Ishikawa (cell line): ENCODE measurements around the gene C2CD2.

Source experiments
- CEBPB ChIP-seq: IDR thresholded peaks from 2 replicates; pipeline ENCODE4 v1.6.1; 2012
- CREB1 ChIP-seq: IDR thresholded peaks from 2 replicates; pipeline ENCODE4 v1.6.1; 2012; ENCODE audit warnings: low read depth
- EGR1 ChIP-seq: IDR thresholded peaks from 2 replicates; pipeline ENCODE4 v1.6.1; 2012
- EP300 ChIP-seq: IDR thresholded peaks from 2 replicates; pipeline ENCODE4 v1.6.1; 2012; ENCODE audit warnings: borderline replicate concordance
- FOXM1 ChIP-seq: IDR thresholded peaks from 2 replicates; pipeline ENCODE4 v1.6.1; 2012; ENCODE audit warnings: low read depth, borderline replicate concordance
- NFIC ChIP-seq: IDR thresholded peaks from 2 replicates; pipeline ENCODE4 v1.6.1; 2012
- RAD21 ChIP-seq: IDR thresholded peaks from 2 replicates; pipeline ENCODE4 v1.6.1; 2012; ENCODE audit warnings: low read depth
- TAF1 ChIP-seq: IDR thresholded peaks from 2 replicates; pipeline ENCODE4 v1.6.1; 2012; ENCODE audit warnings: low read depth, mild to moderate bottlenecking
- TCF12 ChIP-seq: IDR thresholded peaks from 2 replicates; pipeline ENCODE4 v1.6.1; 2012; ENCODE audit warnings: low read depth
- TEAD4 ChIP-seq: IDR thresholded peaks from 2 replicates; pipeline ENCODE4 v1.6.1; 2012
- YY1 ChIP-seq: IDR thresholded peaks from 2 replicates; pipeline ENCODE4 v1.6.1; 2012; ENCODE audit warnings: low read depth
- ZBTB7A ChIP-seq: IDR thresholded peaks from 2 replicates; pipeline ENCODE4 v1.6.1; 2012; ENCODE audit warnings: low read depth
- TF ChIP-seq, protein P1 (sequence below): IDR thresholded peaks from 2 replicates; pipeline ENCODE4 v1.6.1; 2012; ENCODE audit warnings: low read depth, mild to moderate bottlenecking
- TF ChIP-seq, protein P2 (sequence below): IDR thresholded peaks from 2 replicates; pipeline ENCODE4 v1.6.1; 2012
- TF ChIP-seq, protein P3 (sequence below): IDR thresholded peaks from 2 replicates; pipeline ENCODE4 v1.6.1; 2012

Gene C2CD2

DNA sequence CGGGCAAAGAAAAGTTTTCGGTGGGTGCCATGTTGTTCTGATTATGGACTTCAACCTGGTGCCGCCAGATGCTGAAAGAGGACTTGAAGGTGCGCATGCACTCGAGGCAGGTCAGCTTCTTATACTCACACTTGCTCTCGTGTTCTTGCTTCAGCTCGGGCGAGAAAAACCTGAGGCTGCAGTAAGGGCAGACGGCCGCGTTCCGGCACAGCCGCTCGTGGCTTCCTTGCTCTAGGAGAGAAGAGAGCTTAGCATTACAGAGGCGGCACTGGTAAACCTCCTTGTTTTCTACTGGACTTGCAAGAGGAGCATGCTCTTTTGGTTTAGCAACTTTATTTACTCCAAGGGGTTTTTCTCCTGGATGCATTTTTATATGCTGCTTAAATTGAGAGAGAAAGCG, 37.8 kb upstream of the C2CD2 start:
- TF ChIP-seq TCF12 (no peak), EP300 (no peak)

DNA sequence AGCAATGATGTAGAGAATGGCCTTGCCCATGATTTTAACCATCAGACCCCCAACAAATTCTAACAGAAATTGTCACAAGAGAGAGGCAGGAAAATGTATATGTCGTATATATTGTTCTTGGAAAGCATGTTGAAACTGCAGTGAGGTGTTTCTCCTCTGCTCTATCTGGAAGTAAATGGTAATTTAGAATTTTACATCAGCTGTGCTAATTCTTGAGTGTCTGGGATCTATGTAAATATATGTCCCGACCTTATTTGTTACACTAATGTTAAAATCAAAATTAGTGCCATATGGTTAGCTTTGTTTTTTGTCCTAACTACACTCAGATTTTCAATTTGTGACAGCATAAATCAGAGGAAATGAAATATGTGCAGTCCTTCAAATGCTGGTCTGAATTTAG, 35.9 kb upstream of the C2CD2 start:
- TF ChIP-seq, protein P1, sequence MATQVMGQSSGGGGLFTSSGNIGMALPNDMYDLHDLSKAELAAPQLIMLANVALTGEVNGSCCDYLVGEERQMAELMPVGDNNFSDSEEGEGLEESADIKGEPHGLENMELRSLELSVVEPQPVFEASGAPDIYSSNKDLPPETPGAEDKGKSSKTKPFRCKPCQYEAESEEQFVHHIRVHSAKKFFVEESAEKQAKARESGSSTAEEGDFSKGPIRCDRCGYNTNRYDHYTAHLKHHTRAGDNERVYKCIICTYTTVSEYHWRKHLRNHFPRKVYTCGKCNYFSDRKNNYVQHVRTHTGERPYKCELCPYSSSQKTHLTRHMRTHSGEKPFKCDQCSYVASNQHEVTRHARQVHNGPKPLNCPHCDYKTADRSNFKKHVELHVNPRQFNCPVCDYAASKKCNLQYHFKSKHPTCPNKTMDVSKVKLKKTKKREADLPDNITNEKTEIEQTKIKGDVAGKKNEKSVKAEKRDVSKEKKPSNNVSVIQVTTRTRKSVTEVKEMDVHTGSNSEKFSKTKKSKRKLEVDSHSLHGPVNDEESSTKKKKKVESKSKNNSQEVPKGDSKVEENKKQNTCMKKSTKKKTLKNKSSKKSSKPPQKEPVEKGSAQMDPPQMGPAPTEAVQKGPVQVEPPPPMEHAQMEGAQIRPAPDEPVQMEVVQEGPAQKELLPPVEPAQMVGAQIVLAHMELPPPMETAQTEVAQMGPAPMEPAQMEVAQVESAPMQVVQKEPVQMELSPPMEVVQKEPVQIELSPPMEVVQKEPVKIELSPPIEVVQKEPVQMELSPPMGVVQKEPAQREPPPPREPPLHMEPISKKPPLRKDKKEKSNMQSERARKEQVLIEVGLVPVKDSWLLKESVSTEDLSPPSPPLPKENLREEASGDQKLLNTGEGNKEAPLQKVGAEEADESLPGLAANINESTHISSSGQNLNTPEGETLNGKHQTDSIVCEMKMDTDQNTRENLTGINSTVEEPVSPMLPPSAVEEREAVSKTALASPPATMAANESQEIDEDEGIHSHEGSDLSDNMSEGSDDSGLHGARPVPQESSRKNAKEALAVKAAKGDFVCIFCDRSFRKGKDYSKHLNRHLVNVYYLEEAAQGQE, result no peak
- TF ChIP-seq TCF12 (no peak), CEBPB (no peak), TEAD4 (no peak), EGR1 (no peak), ZBTB7A (no peak), RAD21 (no peak), YY1 (no peak), FOXM1 (no peak), EP300 (no peak), NFIC (no peak)
- TF ChIP-seq, protein P2, sequence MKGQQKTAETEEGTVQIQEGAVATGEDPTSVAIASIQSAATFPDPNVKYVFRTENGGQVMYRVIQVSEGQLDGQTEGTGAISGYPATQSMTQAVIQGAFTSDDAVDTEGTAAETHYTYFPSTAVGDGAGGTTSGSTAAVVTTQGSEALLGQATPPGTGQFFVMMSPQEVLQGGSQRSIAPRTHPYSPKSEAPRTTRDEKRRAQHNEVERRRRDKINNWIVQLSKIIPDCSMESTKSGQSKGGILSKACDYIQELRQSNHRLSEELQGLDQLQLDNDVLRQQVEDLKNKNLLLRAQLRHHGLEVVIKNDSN, result no peak
- TF ChIP-seq, protein P3, sequence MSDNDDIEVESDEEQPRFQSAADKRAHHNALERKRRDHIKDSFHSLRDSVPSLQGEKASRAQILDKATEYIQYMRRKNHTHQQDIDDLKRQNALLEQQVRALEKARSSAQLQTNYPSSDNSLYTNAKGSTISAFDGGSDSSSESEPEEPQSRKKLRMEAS, result no peak

DNA sequence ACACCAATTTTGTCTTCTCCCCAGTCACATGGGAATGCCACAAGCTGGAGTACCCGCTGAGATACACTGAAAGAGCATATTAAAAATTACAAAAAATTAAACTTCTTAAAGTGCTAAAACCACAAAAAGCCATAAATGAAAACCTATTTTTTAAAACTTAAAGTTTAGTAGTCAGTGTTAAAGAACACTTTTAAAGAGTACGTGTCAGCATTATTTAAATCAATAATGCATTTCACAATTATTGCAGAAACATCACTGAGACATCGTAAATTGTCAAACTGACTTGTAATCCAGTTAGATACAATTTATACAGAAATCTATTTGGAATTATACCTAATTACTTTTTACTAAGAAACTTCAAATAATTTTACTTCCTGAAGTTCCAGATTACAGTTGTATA, 33.5 kb upstream of the C2CD2 start:
- no peak for TF ChIP-seq FOXM1
- no peak for TF ChIP-seq TAF1

DNA sequence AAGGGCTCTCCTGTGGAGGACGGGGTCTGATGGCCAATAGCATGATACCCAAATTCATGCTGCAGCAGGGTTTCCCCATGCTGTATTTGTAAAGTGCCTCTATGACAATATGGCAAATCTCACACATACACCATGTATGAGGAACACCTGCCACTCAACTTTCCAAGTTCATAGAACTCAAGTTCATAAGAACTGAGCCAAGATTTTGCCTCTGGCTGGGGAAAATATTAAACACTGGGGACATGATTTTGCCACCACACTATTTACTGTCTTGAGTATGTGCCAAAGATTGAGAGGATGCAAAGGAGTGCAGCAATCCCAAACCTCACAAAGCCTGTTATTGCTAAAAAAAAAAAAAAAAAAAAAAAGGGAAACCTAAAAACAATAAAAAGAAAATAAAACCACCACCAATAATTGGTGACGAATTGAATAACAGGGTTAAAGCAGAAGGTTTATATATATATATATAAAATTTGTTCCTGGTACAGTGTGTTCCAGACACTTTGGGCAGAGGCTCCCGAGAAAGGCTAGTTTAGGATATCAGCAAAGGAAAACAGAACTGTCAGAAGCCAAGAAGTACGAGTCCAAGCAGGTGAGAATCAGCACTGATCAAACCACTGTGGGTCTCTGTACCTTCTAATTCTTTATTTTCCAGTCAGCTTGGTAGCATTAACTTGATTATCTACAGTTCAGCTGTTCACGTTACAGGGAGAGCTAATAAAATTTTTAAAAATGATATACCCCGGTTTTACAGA, 32.0 kb upstream of the C2CD2 start:
- TF ChIP-seq TEAD4 (no peak), CEBPB (no peak), TAF1 (no peak), EGR1 (no peak), RAD21 (no peak), EP300 (no peak), FOXM1 (no peak), ZBTB7A (no peak), NFIC (no peak), CREB1 (no peak), YY1 (no peak), TCF12 (no peak)
- TF ChIP-seq, protein P3, result no peak
- TF ChIP-seq, protein P1, result no peak
- TF ChIP-seq, protein P2, result no peak

DNA sequence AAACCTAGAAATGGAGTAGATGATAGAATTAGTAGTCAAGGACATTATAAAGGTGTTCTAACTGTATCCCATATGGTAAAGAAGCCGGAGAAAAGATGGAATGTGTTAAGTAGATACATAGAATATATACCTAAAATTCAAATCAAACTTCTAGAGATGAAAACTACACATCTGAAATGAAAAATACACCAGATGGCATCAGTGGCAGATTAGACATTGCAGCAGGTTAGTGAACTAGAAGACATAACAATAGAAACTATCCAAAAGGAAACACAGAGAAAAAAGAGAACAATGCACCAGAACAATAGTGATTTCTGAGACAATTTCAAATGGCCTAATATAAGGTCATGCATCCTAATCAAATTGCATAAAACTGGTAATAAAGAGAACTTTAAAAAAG, 29.4 kb upstream of the C2CD2 start:
- no peak for TF ChIP-seq RAD21
- TF ChIP-seq ZBTB7A, result no peak
- TF ChIP-seq CREB1, result no peak
- TF ChIP-seq TCF12, result no peak
- no peak for TF ChIP-seq FOXM1
- no peak for TF ChIP-seq EP300
- no peak for TF ChIP-seq TAF1
- no peak for TF ChIP-seq EGR1
- no peak for TF ChIP-seq CEBPB
- no peak for TF ChIP-seq YY1
- no peak for TF ChIP-seq TEAD4
- TF ChIP-seq, protein P1, result no peak
- TF ChIP-seq, protein P3, result no peak
- no peak for TF ChIP-seq NFIC
- TF ChIP-seq, protein P2, result no peak
